SJSA1 (cell line): ENCODE data around the gene GBE1. TPM values are rescaled to one million over a fixed set of nuclear protein-coding genes. Genes with fewer than 3 reads are reported as not detected.

Source experiments
- DNase-seq, 2 experiments: peaks; one replicate each; pipeline ENCODE4 v3.0.0-alpha.2; 2015 to 2020; ENCODE audit warnings: low spot score in 2 of 2, low read depth in 1 of 2
- H3K27ac ChIP-seq: fragments of 250-450 bp; sonication (Bioruptor Pico); 2 replicates; pipeline ENCODE4 v1.5.1; 2020; ENCODE audit warnings: mild to moderate bottlenecking, moderate library complexity
- H3K27me3 ChIP-seq: fragments of 250-450 bp; sonication (Bioruptor Pico); replicated peaks from 2 replicates; pipeline ENCODE4 v1.5.1; 2020; ENCODE audit warnings: mild to moderate bottlenecking, moderate library complexity
- H3K36me3 ChIP-seq: fragments of 250-450 bp; sonication (Bioruptor Pico); 2 replicates; pipeline ENCODE4 v1.5.1; 2020; ENCODE audit warnings: mild to moderate bottlenecking
- H3K4me1 ChIP-seq: fragments of 250-450 bp; sonication (Bioruptor Pico); replicated peaks from 2 replicates; pipeline ENCODE4 v1.6.1; 2021; ENCODE audit warnings: mild to moderate bottlenecking
- H3K4me3 ChIP-seq: fragments of 250-450 bp; sonication (Bioruptor Pico); 2 replicates; pipeline ENCODE4 v1.5.1; 2020; ENCODE audit warnings: mild to moderate bottlenecking
- H3K9me3 ChIP-seq: fragments of 250-450 bp; sonication (Bioruptor Pico); replicated peaks from 2 replicates; pipeline ENCODE4 v1.5.1; 2020; ENCODE audit warnings: mild to moderate bottlenecking
- total RNA-seq: library from RNA; depleted of rRNA; stranded (reverse); fragments of >200 nt; shearing (Covaris generic); gene quantifications from 2 replicates; pipeline ENCODE4 v1.2.3, GENCODE V29; 2014

Gene GBE1
- total RNA-seq, 1 experiment from 2014 or later, result 72.1 TPM

DNA sequence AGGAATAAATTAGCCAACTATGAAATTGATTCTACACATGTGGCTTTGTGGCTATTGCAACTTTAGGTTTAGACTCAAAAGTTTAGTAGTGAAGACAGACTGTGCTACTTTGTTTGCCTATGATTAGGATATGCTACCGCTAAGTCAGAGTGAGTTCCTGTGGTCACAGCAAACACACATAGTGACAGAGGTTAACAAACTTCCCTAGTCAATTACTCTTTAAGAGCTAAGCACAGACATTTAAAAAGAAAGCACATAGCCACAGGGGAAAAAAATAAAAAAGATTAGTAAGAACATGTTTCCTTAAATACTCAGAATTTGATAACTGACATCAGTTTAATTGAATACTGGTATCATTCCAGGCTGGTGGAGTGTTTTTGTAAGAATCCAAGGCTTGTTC is 207.1 kb downstream of the GBE1 start:
- DNase-seq, result no peak
- H3K9me3 ChIP-seq, result no peaks in the 10 kb centered on the region
- no peaks in the 10 kb centered on the region for H3K36me3 ChIP-seq
- no peak overlapping the region for H3K27ac ChIP-seq
- H3K4me1 ChIP-seq, result no peaks in the 10 kb centered on the region
- no peak overlapping the region for H3K4me3 ChIP-seq
- H3K27me3 ChIP-seq, result no peaks in the 10 kb centered on the region

GRCh38 chr3:81550415-81550814 is 211.0 kb downstream of the GBE1 start:
- Histone ChIP-seq H3K36me3 (no peaks in the 10 kb centered on the region), H3K9me3 (no peaks in the 10 kb centered on the region), H3K27me3 (no peaks in the 10 kb centered on the region), H3K27ac (no peak overlapping the region), H3K4me1 (no peaks in the 10 kb centered on the region), H3K4me3 (no peak overlapping the region)
- no peak for DNase-seq

GRCh38 chr3:81549831-81550230 is 211.6 kb downstream of the GBE1 start:
- Histone ChIP-seq H3K27ac (no peak overlapping the region), H3K4me3 (no peak overlapping the region), H3K9me3 (no peaks in the 10 kb centered on the region), H3K27me3 (no peaks in the 10 kb centered on the region), H3K36me3 (no peaks in the 10 kb centered on the region), H3K4me1 (no peaks in the 10 kb centered on the region)
- DNase-seq, result no peak

- no peaks in the 10 kb centered on the region for H3K27me3 ChIP-seq
- H3K4me1 ChIP-seq, result no peaks in the 10 kb centered on the region
- H3K27ac ChIP-seq, result no peak overlapping the region
- H3K36me3 ChIP-seq, result no peaks in the 10 kb centered on the region
- DNase-seq, result no peak
- H3K9me3 ChIP-seq, result no peaks in the 10 kb centered on the region
- no peak overlapping the region for H3K4me3 ChIP-seq
Observed at GRCh38 chr3:81549388-81549787, 212.1 kb downstream of the GBE1 start.

DNA sequence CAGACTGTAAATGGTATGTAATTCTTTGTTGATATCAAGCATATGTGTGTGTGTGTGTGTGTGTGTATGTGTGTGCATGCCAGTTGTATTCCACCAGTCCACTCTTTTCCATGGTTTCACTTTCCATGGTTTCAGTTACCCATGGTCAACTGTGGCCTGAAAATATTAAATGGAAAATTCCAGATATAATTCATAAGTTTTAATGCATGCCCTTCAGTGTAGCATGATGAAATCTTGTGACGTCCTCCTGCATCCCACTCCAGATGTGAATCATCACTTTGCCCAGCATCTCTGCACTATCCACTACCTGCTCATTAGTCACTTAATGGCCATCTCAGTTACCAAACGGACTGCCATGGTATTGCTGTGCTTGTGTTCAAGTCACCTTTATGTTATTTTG is 215.9 kb downstream of the GBE1 start:
- Histone ChIP-seq H3K36me3 (no peaks in the 10 kb centered on the region), H3K9me3 (no peaks in the 10 kb centered on the region), H3K27ac (no peak overlapping the region), H3K4me3 (no peak overlapping the region), H3K27me3 (no peaks in the 10 kb centered on the region), H3K4me1 (no peaks in the 10 kb centered on the region)
- no peak for DNase-seq

GRCh38 chr3:81544385-81544784 is 217.1 kb downstream of the GBE1 start:
- Histone ChIP-seq H3K27ac (no peak overlapping the region), H3K27me3 (no peaks in the 10 kb centered on the region), H3K9me3 (no peaks in the 10 kb centered on the region), H3K4me3 (no peak overlapping the region), H3K36me3 (no peaks in the 10 kb centered on the region), H3K4me1 (no peaks in the 10 kb centered on the region)
- DNase-seq, result no peak

DNA sequence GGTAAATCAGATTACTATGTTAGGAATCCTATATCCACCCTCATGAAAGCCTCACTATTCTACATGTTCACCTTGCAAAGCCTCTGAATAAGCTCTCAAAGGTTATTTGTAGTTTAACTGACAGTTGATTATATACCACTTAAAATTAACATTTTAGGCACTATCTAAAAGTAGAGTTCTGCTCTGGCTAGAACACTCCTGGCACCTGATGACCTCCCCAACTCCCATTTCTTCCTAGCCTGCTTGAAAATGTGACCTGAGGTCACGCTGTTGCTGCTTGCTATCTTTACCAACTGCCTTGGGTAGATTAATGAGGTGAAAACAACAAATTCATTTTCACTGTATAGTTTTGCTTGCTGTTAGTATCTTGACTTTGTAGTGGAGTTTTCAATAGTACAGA is 220.7 kb downstream of the GBE1 start:
- Histone ChIP-seq H3K27me3 (no peaks in the 10 kb centered on the region), H3K36me3 (no peaks in the 10 kb centered on the region), H3K4me1 (no peaks in the 10 kb centered on the region), H3K9me3 (no peaks in the 10 kb centered on the region), H3K4me3 (no peak overlapping the region), H3K27ac (no peak overlapping the region)
- DNase-seq, result no peak

DNA sequence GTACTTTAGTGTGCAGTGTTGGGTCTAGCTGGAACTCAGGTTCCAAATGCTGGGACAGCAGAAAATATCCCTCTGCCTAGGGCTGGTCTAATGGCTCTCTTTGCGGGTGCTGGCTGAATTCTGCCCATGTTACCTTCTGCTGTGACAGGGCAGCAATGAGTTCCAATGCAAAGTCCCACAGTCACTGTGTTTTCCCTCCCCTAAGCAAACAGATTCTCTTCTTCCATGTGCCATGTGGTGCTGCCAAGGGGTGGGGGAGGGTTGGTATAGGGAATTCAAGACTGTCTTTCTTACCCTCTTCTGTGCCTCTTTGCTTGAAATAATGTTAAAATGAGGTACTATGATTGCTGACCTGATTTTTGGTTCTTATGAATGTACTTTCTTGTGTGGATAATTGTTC is 229.6 kb downstream of the GBE1 start:
- DNase-seq, result no peak
- H3K36me3 ChIP-seq, result peaks cover 15% of the 10 kb centered on the region
- no peak overlapping the region for H3K4me3 ChIP-seq
- H3K9me3 ChIP-seq, result no peaks in the 10 kb centered on the region
- H3K4me1 ChIP-seq, result no peaks in the 10 kb centered on the region
- no peak overlapping the region for H3K27ac ChIP-seq
- no peaks in the 10 kb centered on the region for H3K27me3 ChIP-seq

GRCh38 chr3:81531263-81531662 is 230.2 kb downstream of the GBE1 start:
- Histone ChIP-seq H3K27me3 (no peaks in the 10 kb centered on the region), H3K4me3 (no peak overlapping the region), H3K36me3 (peaks cover 15% of the 10 kb centered on the region), H3K9me3 (no peaks in the 10 kb centered on the region), H3K27ac (no peak overlapping the region), H3K4me1 (no peaks in the 10 kb centered on the region)
- no peak for DNase-seq

- Histone ChIP-seq H3K4me1 (no peaks in the 10 kb centered on the region), H3K9me3 (no peaks in the 10 kb centered on the region), H3K36me3 (peaks cover 15% of the 10 kb centered on the region), H3K27me3 (no peaks in the 10 kb centered on the region), H3K27ac (no peak overlapping the region), H3K4me3 (no peak overlapping the region)
- no peak for DNase-seq
Observed at GRCh38 chr3:81530180-81530939, 231.1 kb downstream of the GBE1 start.

DNA sequence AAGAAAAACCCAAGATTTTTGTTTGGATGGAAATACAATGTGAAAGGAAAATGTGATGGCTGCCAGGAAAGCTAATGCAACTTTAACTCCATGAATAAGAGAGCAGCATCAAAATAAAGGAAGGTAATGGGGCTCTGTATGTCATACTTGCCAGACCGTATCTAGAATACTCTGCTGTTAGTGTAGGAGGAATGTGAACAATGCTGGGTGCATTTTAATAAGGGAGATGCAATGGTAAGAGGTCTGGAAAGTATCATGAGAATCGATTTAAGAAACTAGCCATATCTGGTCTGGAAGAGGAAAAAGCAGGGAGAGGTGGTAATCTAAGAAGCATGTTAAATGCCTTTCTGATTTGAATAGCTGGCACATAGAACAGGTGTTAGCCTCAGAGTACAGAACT is 239.6 kb downstream of the GBE1 start:
- no peaks in the 10 kb centered on the region for H3K36me3 ChIP-seq
- no peaks in the 10 kb centered on the region for H3K9me3 ChIP-seq
- no peak for DNase-seq
- H3K4me1 ChIP-seq, result no peaks in the 10 kb centered on the region
- H3K4me3 ChIP-seq, result no peak overlapping the region
- H3K27me3 ChIP-seq, result no peaks in the 10 kb centered on the region
- H3K27ac ChIP-seq, result no peak overlapping the region

GRCh38 chr3:81518945-81519344 is 242.5 kb downstream of the GBE1 start:
- Histone ChIP-seq H3K27me3 (no peaks in the 10 kb centered on the region), H3K27ac (no peak overlapping the region), H3K4me3 (no peak overlapping the region), H3K9me3 (no peaks in the 10 kb centered on the region), H3K36me3 (no peaks in the 10 kb centered on the region), H3K4me1 (no peaks in the 10 kb centered on the region)
- DNase-seq, result no peak

DNA sequence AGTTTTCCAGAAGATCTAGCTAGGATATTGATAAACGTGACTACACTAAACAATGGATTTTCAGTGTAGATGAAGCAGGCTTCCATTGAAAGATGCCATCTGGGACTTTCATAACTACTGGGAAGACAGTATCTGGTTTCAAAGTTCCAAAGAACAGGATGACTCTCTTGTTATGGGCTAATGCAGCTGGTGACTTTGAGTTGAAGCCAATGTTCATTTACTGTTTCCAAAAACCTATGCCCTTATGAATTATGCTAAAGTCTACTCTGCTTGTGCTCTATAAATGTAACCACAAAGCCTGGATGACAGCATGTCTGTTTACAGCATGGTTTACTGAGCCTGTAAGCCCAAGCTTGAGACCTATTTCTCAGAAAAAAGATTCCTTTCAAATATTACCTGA is 245.4 kb downstream of the GBE1 start:
- H3K36me3 ChIP-seq, result no peaks in the 10 kb centered on the region
- H3K9me3 ChIP-seq, result no peaks in the 10 kb centered on the region
- no peak overlapping the region for H3K4me3 ChIP-seq
- H3K27ac ChIP-seq, result no peak overlapping the region
- no peak for DNase-seq
- H3K27me3 ChIP-seq, result no peaks in the 10 kb centered on the region
- H3K4me1 ChIP-seq, result no peaks in the 10 kb centered on the region

- Histone ChIP-seq H3K4me3 (no peak overlapping the region), H3K27ac (no peak overlapping the region), H3K4me1 (no peaks in the 10 kb centered on the region), H3K36me3 (no peaks in the 10 kb centered on the region), H3K9me3 (no peaks in the 10 kb centered on the region), H3K27me3 (no peaks in the 10 kb centered on the region)
- DNase-seq, result no peak
Observed at GRCh38 chr3:81513591-81513990, 247.9 kb downstream of the GBE1 start.

- no peaks in the 10 kb centered on the region for H3K9me3 ChIP-seq
- no peaks in the 10 kb centered on the region for H3K27me3 ChIP-seq
- no peaks in the 10 kb centered on the region; the same call in 1 of the 2 replicates for H3K36me3 ChIP-seq
- H3K27ac ChIP-seq, result no peak overlapping the region
- no peak for DNase-seq
- no peaks in the 10 kb centered on the region for H3K4me1 ChIP-seq
- H3K4me3 ChIP-seq, result no peak overlapping the region
Observed at GRCh38 chr3:81503026-81503425, 258.4 kb downstream of the GBE1 start.
